ENCODE results near the gene CTNNA3.

DNA sequence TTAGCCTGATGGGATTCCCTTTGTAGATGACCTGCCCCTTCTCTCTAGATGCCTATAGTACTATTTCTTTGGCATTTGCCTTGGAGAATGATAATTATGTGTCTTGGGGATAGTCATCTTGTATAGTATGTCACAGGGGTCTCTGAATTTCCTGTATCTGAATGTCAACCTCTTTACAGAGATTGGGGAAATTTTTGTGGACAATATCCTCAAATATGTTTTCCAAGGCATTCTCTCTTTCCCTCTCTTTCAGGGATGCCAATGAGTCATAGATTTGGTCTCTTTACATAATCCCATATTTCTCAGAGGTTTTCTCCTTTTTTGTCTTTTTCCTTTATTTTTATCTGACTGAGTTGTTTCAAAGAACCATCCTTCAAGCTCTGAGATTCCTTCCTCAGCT lies 99.4 kb downstream of the CTNNA3 start:
- TF ChIP-seq TCF7L2 (IDR thresholded peaks at IDR 0.05; ENCODE audit: low read depth, low read length) (no peak), POLR2AphosphoS5 (IDR thresholded peaks at IDR 0.05; ENCODE audit: low read depth, low read length) (no peak), SIN3A (IDR thresholded peaks at IDR 0.05; ENCODE audit: borderline replicate concordance, insufficient read depth, low read depth, low read length) (no peak)
- TF ChIP-seq, protein P1, sequence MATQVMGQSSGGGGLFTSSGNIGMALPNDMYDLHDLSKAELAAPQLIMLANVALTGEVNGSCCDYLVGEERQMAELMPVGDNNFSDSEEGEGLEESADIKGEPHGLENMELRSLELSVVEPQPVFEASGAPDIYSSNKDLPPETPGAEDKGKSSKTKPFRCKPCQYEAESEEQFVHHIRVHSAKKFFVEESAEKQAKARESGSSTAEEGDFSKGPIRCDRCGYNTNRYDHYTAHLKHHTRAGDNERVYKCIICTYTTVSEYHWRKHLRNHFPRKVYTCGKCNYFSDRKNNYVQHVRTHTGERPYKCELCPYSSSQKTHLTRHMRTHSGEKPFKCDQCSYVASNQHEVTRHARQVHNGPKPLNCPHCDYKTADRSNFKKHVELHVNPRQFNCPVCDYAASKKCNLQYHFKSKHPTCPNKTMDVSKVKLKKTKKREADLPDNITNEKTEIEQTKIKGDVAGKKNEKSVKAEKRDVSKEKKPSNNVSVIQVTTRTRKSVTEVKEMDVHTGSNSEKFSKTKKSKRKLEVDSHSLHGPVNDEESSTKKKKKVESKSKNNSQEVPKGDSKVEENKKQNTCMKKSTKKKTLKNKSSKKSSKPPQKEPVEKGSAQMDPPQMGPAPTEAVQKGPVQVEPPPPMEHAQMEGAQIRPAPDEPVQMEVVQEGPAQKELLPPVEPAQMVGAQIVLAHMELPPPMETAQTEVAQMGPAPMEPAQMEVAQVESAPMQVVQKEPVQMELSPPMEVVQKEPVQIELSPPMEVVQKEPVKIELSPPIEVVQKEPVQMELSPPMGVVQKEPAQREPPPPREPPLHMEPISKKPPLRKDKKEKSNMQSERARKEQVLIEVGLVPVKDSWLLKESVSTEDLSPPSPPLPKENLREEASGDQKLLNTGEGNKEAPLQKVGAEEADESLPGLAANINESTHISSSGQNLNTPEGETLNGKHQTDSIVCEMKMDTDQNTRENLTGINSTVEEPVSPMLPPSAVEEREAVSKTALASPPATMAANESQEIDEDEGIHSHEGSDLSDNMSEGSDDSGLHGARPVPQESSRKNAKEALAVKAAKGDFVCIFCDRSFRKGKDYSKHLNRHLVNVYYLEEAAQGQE (IDR thresholded peaks at IDR 0.05; ENCODE audit: insufficient read depth in 1 of 2, low read depth in 2 of 2, low read length in 1 of 2): no peak
- TF ChIP-seq, protein P2, sequence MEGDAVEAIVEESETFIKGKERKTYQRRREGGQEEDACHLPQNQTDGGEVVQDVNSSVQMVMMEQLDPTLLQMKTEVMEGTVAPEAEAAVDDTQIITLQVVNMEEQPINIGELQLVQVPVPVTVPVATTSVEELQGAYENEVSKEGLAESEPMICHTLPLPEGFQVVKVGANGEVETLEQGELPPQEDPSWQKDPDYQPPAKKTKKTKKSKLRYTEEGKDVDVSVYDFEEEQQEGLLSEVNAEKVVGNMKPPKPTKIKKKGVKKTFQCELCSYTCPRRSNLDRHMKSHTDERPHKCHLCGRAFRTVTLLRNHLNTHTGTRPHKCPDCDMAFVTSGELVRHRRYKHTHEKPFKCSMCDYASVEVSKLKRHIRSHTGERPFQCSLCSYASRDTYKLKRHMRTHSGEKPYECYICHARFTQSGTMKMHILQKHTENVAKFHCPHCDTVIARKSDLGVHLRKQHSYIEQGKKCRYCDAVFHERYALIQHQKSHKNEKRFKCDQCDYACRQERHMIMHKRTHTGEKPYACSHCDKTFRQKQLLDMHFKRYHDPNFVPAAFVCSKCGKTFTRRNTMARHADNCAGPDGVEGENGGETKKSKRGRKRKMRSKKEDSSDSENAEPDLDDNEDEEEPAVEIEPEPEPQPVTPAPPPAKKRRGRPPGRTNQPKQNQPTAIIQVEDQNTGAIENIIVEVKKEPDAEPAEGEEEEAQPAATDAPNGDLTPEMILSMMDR (IDR thresholded peaks at IDR 0.05): no peak
